WTC11 (cell line): ENCODE results near the gene GART. TPM values are rescaled to one million over a fixed set of nuclear protein-coding genes. Genes with fewer than 3 reads are reported as not detected.

Source experiments
- ATAC-seq: fragments of 200-7000 bp; cut with Tn5 transposase; 2 replicates; pipeline ENCODE4 v1.10.0; 2021; ENCODE audit warnings: mild to moderate bottlenecking, moderate library complexity
- CTCF ChIA-PET: fragments of 300-600 bp; sonication (Branson Sonifier 250); formaldehyde crosslinking; loops from one replicate; lab custom pipeline; 2021; ENCODE audit warnings: antibody characterized with exemption; lab: Charles Lee
- POLR2A ChIA-PET: fragments of 350-600 bp; sonication (Branson Sonifier 250); formaldehyde crosslinking; loops from one replicate; lab custom pipeline; 2021; ENCODE audit warnings: antibody characterized with exemption; lab: Charles Lee
- DNase-seq: peaks from one replicate; pipeline ENCODE4 v3.0.0; 2021; ENCODE audit warnings: low spot score
- H3K27ac Mint-ChIP-seq: 2 replicates; pipeline ENCODE4 v1.8.0; 2021; ENCODE audit warnings: mixed read lengths
- H3K27me3 Mint-ChIP-seq: 2 replicates; pipeline ENCODE4 v1.8.0; 2021; ENCODE audit warnings: low read depth, mild to moderate bottlenecking, moderate library complexity, mixed read lengths
- H3K36me3 Mint-ChIP-seq: 2 replicates; pipeline ENCODE4 v1.8.0; 2021; ENCODE audit warnings: mixed read lengths
- H3K4me1 Mint-ChIP-seq: 2 replicates; pipeline ENCODE4 v1.8.0; 2022; ENCODE audit warnings: mixed read lengths
- H3K4me3 Mint-ChIP-seq: 2 replicates; pipeline ENCODE4 v1.8.0; 2021; ENCODE audit warnings: mild to moderate bottlenecking, moderate library complexity, mixed read lengths
- H3K9me3 Mint-ChIP-seq: 2 replicates; pipeline ENCODE4 v1.8.0; 2021; ENCODE audit warnings: mixed read lengths
- ELF4 ChIP-seq: sonication (generic); formaldehyde crosslinking; IDR thresholded peaks from 2 replicates; pipeline ENCODE4 v1.8.1; 2022; ENCODE audit warnings: low read depth, mild to moderate bottlenecking, moderate library complexity, missing genetic modification reagents
- ETV6 ChIP-seq: sonication (generic); formaldehyde crosslinking; IDR thresholded peaks from 2 replicates; pipeline ENCODE4 v1.8.1; 2022; ENCODE audit warnings: mild to moderate bottlenecking, missing genetic modification reagents
- FOXK1 ChIP-seq: sonication (generic); formaldehyde crosslinking; IDR thresholded peaks from 2 replicates; pipeline ENCODE4 v1.8.0; 2022; ENCODE audit warnings: mild to moderate bottlenecking, moderate library complexity, missing genetic modification reagents
- GABPB1 ChIP-seq: sonication (generic); formaldehyde crosslinking; IDR thresholded peaks from 2 replicates; pipeline ENCODE4 v1.8.1; 2023; ENCODE audit warnings: mild to moderate bottlenecking, missing genetic modification reagents
- GTF2I ChIP-seq: fragments of 250-450 bp; sonication (Bioruptor Pico); conservative IDR thresholded peaks from 2 replicates; pipeline ENCODE4 v1.4.0; 2021; ENCODE audit warnings: mild to moderate bottlenecking
- NFATC4 ChIP-seq: fragments of 250-450 bp; sonication (Bioruptor Pico); IDR thresholded peaks from 2 replicates; pipeline ENCODE4 v1.9.0; 2021; ENCODE audit warnings: mild to moderate bottlenecking
- NFYB ChIP-seq: sonication (generic); formaldehyde crosslinking; conservative IDR thresholded peaks from 2 replicates; pipeline ENCODE4 v1.8.0; 2022; ENCODE audit warnings: low read depth, missing genetic modification reagents
- SP1 ChIP-seq: sonication (generic); formaldehyde crosslinking; conservative IDR thresholded peaks from 2 replicates; pipeline ENCODE4 v1.8.1; 2022; ENCODE audit warnings: missing genetic modification reagents
- ZNF263 ChIP-seq: sonication (generic); formaldehyde crosslinking; IDR thresholded peaks from 2 replicates; pipeline ENCODE4 v1.8.1; 2022; ENCODE audit warnings: low read depth, mild to moderate bottlenecking, moderate library complexity, missing genetic modification reagents
- ZNF396 ChIP-seq: fragments of 250-450 bp; sonication (Bioruptor Pico); IDR thresholded peaks from 2 replicates; pipeline ENCODE4 v1.8.0; 2021; ENCODE audit warnings: mild to moderate bottlenecking, moderate library complexity, borderline replicate concordance
- total RNA-seq: library from RNA; stranded (reverse); gene quantifications from 3 replicates; pipeline ENCODE4 v1.2.3, GENCODE V29; 2021
- TF ChIP-seq, protein P1 (sequence below): sonication (generic); formaldehyde crosslinking; IDR thresholded peaks from 2 replicates; pipeline ENCODE4 v1.8.1; 2023; ENCODE audit warnings: mild to moderate bottlenecking, moderate library complexity, missing genetic modification reagents
- TF ChIP-seq, protein P2 (sequence below): sonication (generic); formaldehyde crosslinking; IDR thresholded peaks from 2 replicates; pipeline ENCODE4 v1.8.0; 2023; ENCODE audit warnings: missing genetic modification reagents
- TF ChIP-seq, protein P3 (sequence below): sonication (generic); formaldehyde crosslinking; IDR thresholded peaks from 2 replicates; pipeline ENCODE4 v1.8.1; 2022; ENCODE audit warnings: mild to moderate bottlenecking, moderate library complexity, missing genetic modification reagents
- TF ChIP-seq, protein P4 (sequence below): sonication (generic); formaldehyde crosslinking; IDR thresholded peaks from 2 replicates; pipeline ENCODE4 v1.8.1; 2023; ENCODE audit warnings: mild to moderate bottlenecking, missing genetic modification reagents
- TF ChIP-seq, protein P5 (sequence below): sonication (generic); formaldehyde crosslinking; IDR thresholded peaks from 2 replicates; pipeline ENCODE4 v1.8.0; 2022; ENCODE audit warnings: mild to moderate bottlenecking, missing genetic modification reagents
- TF ChIP-seq, protein P6 (sequence below): sonication (generic); formaldehyde crosslinking; IDR thresholded peaks from 2 replicates; pipeline ENCODE4 v1.8.0; 2023; ENCODE audit warnings: missing genetic modification reagents, mild to moderate bottlenecking, borderline replicate concordance
- TF ChIP-seq, protein P7 (sequence below): sonication (generic); formaldehyde crosslinking; IDR thresholded peaks from 2 replicates; pipeline ENCODE4 v1.8.0; 2022; ENCODE audit warnings: missing genetic modification reagents

Gene GART
- total RNA-seq, 1 experiment from 2014 or later = 223 TPM

DNA sequence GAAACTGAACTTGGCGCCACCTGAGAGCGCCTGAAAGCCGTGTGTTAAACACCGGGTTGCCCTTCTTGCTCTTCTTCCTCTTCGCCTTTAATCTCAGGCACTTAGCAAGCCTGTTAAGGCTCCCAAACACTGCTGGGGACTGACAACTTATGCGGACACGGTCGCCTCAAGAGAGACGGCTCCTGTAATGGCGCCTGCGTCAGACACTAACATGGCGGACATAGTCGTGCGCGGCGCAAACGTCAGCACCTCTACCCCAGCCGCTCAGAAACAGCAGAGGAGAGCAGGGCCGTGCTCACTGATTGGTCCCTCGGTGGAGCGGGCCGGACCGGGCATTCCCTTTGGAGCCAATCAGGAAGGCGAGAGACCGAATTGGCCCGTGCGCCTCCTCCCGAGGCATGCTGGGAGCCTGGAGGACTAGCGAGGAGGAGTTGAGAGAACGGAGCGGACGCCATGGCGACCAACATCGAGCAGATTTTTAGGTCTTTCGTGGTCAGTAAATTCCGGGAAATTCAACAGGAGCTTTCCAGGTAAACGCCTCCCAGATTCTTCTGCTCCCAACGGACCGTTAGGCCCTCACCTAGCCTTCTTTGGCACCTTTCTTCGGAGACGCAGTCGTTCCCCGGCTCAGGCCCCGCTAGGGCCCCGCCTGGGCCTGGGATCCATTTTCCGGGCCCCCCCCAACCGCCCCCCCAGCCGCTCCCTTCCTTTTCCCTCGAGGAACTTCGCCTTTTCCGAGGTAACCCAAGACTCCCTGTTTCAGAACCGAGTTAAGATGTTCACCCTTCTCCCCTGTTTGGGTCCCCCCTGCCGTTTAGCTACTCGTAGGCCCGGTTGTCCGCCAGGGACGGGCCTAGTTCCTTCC, 955 bp upstream of the GART start, which contains the start of gene SON:
Gene SON, plus strand, starts transcription at position 399 of the 865 bp plus-strand sequence. Its CDS starts 55 bp downstream, at position 454.
- peak; percentile 96 for ATAC-seq
- POLR2A ChIA-PET = interaction anchor here (0.6 to 1.0 kb wide), 5 partner anchors 9 to 606 kb away, joined by 3 to 4 read pairs (median 3); partner anchors contain the start of gene DONSON
- CTCF ChIA-PET = interaction anchor here (1.0 to 1.1 kb wide), 2 partner anchors 63 kb away, joined by 3 read pairs; partner anchors contain the start of gene TMEM50B
- peak; percentile 98 for DNase-seq
- TF ChIP-seq, protein P1, sequence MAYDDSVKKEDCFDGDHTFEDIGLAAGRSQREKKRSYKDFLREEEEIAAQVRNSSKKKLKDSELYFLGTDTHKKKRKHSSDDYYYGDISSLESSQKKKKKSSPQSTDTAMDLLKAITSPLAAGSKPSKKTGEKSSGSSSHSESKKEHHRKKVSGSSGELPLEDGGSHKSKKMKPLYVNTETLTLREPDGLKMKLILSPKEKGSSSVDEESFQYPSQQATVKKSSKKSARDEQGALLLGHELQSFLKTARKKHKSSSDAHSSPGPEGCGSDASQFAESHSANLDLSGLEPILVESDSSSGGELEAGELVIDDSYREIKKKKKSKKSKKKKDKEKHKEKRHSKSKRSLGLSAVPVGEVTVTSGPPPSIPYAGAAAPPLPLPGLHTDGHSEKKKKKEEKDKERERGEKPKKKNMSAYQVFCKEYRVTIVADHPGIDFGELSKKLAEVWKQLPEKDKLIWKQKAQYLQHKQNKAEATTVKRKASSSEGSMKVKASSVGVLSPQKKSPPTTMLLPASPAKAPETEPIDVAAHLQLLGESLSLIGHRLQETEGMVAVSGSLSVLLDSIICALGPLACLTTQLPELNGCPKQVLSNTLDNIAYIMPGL (CRISPR knock-in tag) = peak; percentile 45; the same call in 1 of the 2 replicates
- peak; percentile 65; the same call in 1 of the 2 replicates for TF ChIP-seq ETV6 (CRISPR knock-in tag)
- TF ChIP-seq GABPB1 (CRISPR knock-in tag) = peak; percentile 71; the same call in 1 of the 2 replicates
- TF ChIP-seq, protein P2, sequence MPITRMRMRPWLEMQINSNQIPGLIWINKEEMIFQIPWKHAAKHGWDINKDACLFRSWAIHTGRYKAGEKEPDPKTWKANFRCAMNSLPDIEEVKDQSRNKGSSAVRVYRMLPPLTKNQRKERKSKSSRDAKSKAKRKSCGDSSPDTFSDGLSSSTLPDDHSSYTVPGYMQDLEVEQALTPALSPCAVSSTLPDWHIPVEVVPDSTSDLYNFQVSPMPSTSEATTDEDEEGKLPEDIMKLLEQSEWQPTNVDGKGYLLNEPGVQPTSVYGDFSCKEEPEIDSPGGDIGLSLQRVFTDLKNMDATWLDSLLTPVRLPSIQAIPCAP (CRISPR knock-in tag) = 0 out of 2 replicates have a peak, but pooled peaks have one; percentile 17
- no peak; the same call in 1 of the 2 replicates for TF ChIP-seq ELF4 (CRISPR knock-in tag)
- TF ChIP-seq, protein P3, sequence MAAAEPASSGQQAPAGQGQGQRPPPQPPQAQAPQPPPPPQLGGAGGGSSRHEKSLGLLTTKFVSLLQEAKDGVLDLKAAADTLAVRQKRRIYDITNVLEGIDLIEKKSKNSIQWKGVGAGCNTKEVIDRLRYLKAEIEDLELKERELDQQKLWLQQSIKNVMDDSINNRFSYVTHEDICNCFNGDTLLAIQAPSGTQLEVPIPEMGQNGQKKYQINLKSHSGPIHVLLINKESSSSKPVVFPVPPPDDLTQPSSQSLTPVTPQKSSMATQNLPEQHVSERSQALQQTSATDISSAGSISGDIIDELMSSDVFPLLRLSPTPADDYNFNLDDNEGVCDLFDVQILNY (CRISPR knock-in tag) = peak; percentile 38; the same call in 1 of the 2 replicates
- no peak for TF ChIP-seq ZNF396 (CRISPR knock-in tag)
- TF ChIP-seq, protein P4, sequence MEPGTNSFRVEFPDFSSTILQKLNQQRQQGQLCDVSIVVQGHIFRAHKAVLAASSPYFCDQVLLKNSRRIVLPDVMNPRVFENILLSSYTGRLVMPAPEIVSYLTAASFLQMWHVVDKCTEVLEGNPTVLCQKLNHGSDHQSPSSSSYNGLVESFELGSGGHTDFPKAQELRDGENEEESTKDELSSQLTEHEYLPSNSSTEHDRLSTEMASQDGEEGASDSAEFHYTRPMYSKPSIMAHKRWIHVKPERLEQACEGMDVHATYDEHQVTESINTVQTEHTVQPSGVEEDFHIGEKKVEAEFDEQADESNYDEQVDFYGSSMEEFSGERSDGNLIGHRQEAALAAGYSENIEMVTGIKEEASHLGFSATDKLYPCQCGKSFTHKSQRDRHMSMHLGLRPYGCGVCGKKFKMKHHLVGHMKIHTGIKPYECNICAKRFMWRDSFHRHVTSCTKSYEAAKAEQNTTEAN (CRISPR knock-in tag) = no peak
- peak; percentile 93 for TF ChIP-seq ZNF263
- TF ChIP-seq, protein P5, sequence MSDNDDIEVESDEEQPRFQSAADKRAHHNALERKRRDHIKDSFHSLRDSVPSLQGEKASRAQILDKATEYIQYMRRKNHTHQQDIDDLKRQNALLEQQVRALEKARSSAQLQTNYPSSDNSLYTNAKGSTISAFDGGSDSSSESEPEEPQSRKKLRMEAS (CRISPR knock-in tag) = peak; percentile 81
- TF ChIP-seq, protein P6, sequence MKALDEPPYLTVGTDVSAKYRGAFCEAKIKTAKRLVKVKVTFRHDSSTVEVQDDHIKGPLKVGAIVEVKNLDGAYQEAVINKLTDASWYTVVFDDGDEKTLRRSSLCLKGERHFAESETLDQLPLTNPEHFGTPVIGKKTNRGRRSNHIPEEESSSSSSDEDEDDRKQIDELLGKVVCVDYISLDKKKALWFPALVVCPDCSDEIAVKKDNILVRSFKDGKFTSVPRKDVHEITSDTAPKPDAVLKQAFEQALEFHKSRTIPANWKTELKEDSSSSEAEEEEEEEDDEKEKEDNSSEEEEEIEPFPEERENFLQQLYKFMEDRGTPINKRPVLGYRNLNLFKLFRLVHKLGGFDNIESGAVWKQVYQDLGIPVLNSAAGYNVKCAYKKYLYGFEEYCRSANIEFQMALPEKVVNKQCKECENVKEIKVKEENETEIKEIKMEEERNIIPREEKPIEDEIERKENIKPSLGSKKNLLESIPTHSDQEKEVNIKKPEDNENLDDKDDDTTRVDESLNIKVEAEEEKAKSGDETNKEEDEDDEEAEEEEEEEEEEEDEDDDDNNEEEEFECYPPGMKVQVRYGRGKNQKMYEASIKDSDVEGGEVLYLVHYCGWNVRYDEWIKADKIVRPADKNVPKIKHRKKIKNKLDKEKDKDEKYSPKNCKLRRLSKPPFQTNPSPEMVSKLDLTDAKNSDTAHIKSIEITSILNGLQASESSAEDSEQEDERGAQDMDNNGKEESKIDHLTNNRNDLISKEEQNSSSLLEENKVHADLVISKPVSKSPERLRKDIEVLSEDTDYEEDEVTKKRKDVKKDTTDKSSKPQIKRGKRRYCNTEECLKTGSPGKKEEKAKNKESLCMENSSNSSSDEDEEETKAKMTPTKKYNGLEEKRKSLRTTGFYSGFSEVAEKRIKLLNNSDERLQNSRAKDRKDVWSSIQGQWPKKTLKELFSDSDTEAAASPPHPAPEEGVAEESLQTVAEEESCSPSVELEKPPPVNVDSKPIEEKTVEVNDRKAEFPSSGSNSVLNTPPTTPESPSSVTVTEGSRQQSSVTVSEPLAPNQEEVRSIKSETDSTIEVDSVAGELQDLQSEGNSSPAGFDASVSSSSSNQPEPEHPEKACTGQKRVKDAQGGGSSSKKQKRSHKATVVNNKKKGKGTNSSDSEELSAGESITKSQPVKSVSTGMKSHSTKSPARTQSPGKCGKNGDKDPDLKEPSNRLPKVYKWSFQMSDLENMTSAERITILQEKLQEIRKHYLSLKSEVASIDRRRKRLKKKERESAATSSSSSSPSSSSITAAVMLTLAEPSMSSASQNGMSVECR (CRISPR knock-in tag) = 0 out of 2 replicates have a peak, but pooled peaks have one; percentile 6
- no peak for TF ChIP-seq NFATC4
- peak; percentile 54 for TF ChIP-seq FOXK1 (CRISPR knock-in tag)
- TF ChIP-seq, protein P7, sequence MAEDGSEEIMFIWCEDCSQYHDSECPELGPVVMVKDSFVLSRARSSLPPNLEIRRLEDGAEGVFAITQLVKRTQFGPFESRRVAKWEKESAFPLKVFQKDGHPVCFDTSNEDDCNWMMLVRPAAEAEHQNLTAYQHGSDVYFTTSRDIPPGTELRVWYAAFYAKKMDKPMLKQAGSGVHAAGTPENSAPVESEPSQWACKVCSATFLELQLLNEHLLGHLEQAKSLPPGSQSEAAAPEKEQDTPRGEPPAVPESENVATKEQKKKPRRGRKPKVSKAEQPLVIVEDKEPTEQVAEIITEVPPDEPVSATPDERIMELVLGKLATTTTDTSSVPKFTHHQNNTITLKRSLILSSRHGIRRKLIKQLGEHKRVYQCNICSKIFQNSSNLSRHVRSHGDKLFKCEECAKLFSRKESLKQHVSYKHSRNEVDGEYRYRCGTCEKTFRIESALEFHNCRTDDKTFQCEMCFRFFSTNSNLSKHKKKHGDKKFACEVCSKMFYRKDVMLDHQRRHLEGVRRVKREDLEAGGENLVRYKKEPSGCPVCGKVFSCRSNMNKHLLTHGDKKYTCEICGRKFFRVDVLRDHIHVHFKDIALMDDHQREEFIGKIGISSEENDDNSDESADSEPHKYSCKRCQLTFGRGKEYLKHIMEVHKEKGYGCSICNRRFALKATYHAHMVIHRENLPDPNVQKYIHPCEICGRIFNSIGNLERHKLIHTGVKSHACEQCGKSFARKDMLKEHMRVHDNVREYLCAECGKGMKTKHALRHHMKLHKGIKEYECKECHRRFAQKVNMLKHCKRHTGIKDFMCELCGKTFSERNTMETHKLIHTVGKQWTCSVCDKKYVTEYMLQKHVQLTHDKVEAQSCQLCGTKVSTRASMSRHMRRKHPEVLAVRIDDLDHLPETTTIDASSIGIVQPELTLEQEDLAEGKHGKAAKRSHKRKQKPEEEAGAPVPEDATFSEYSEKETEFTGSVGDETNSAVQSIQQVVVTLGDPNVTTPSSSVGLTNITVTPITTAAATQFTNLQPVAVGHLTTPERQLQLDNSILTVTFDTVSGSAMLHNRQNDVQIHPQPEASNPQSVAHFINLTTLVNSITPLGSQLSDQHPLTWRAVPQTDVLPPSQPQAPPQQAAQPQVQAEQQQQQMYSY (CRISPR knock-in tag) = no peak
- TF ChIP-seq SP1 (CRISPR knock-in tag) = peak; percentile 60; the same call in 1 of the 2 replicates
- no peak for TF ChIP-seq GTF2I (CRISPR knock-in tag)
- TF ChIP-seq NFYB (CRISPR knock-in tag) = peak; percentile 95
- peak within 1 kb of the TSS; percentile 100 for H3K27ac Mint-ChIP-seq
- no peaks in the 10 kb centered on the region for H3K9me3 Mint-ChIP-seq
- H3K36me3 Mint-ChIP-seq = peaks cover 38% of the 10 kb centered on the region
- peaks cover 22% of the 10 kb centered on the region for H3K4me1 Mint-ChIP-seq
- H3K4me3 Mint-ChIP-seq = peak within 1 kb of the TSS; percentile 99
- H3K27me3 Mint-ChIP-seq = no peaks in the 10 kb centered on the region
